Activated CD4-positive, CD25-positive, alpha-beta regulatory T cell treated with anti-CD3 and anti-CD28 coated beads, Interleukin-2, amount 50 U/mL, for 16 hours (primary cell): Measurements from ENCODE around the gene NFIX.

Experiments used
- DNase-seq: peaks from one replicate; pipeline ENCODE4 v3.0.0-alpha.2; 2020; ENCODE audit warnings: low read depth, low spot score

NFIX gene

GRCh38 chr19:13036366-13036976, 41.2 kb downstream of the NFIX start:
- no peak for DNase-seq

GRCh38 chr19:13037161-13037560, 41.9 kb downstream of the NFIX start:
- no peak for DNase-seq

GRCh38 chr19:13037731-13038130, 42.5 kb downstream of the NFIX start:
- DNase-seq: no peak

GRCh38 chr19:13038306-13039210, 43.3 kb downstream of the NFIX start:
- DNase-seq: no peak

- DNase-seq: no peak
Measured at GRCh38 chr19:13039211-13039789, 44.0 kb downstream of the NFIX start.

GRCh38 chr19:13040232-13040947, 45.1 kb downstream of the NFIX start:
- no peak for DNase-seq

- no peak for DNase-seq
Measured at GRCh38 chr19:13040948-13041292, 45.6 kb downstream of the NFIX start.

GRCh38 chr19:13042443-13043130, 47.3 kb downstream of the NFIX start:
- no peak for DNase-seq

GRCh38 chr19:13043285-13043684, 48.0 kb downstream of the NFIX start:
- no peak for DNase-seq

- no peak for DNase-seq
Measured at GRCh38 chr19:13044231-13044836, 49.1 kb downstream of the NFIX start.

GRCh38 chr19:13045812-13046211, 50.5 kb downstream of the NFIX start:
- no peak for DNase-seq

GRCh38 chr19:13047374-13047773, 52.1 kb downstream of the NFIX start:
- DNase-seq: no peak

GRCh38 chr19:13050274-13050673, 55.0 kb downstream of the NFIX start:
- no peak for DNase-seq

- DNase-seq: no peak
Measured at GRCh38 chr19:13051557-13052165, 56.4 kb downstream of the NFIX start.

- no peak for DNase-seq
Measured at GRCh38 chr19:13052447-13053175, 57.3 kb downstream of the NFIX start.

- no peak for DNase-seq
Measured at GRCh38 chr19:13053238-13053637, 58.0 kb downstream of the NFIX start.

GRCh38 chr19:13053761-13054625, 58.7 kb downstream of the NFIX start:
- no peak for DNase-seq

GRCh38 chr19:13054626-13055212, 59.4 kb downstream of the NFIX start:
- DNase-seq: no peak
